Stimulated activated CD8-positive, alpha-beta memory T cell treated with anti-CD3 and anti-CD28 coated beads, Interleukin-4, amount 100 ng/mL, for 48 hours (primary cell): ENCODE measurements around the gene APOL2.
"Not testable (repeated sequence)": the region's sequence is repeated elsewhere in the genome, so short reads cannot be mapped to it uniquely, and the experiment has no call there.

Experiments used
- DNase-seq: peaks from one replicate; pipeline ENCODE4 v3.0.0-alpha.2; 2020

APOL2 gene

DNA sequence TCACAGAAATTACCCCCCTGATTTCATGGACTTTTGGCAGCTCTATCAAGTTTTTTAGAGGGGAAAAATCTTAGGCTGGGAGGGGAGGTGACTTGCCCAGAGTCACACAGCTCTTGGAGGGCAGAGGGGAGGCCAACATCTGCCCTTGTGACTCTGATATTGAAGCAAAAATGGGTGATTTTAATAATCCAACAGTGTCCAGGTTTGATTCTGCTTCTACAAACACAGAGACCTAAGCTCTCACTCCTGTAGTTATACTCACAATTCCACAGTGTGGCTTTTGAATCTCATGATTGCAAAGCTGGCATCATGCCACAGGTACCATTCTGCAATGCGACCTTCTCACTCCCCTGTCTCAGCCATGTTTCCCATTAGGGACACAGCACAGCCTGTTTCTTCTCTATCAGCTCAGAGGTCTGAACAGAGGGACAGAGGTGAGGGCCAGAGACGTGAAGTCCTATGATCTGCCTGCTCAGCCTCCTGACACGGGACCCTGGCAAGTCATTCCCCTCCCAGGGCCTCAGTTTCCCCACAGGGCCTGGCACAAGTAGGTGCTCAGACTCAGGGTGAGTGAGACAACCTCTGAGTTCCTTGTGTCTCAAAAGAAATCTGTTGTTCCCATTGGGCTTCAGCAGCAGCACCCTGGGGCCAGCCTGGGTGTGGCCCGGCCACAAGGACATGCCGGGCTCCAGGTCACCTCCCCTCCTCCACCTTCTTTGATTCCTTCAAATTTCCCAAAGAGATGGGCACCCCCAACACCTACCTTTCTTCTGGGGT lies 766 bp downstream of the APOL2 start:
- DNase-seq: no peak

- peak; percentile 50 for DNase-seq
Observed at GRCh38 chr22:36237462-36238372, 1.6 kb downstream of the APOL2 start.

DNA sequence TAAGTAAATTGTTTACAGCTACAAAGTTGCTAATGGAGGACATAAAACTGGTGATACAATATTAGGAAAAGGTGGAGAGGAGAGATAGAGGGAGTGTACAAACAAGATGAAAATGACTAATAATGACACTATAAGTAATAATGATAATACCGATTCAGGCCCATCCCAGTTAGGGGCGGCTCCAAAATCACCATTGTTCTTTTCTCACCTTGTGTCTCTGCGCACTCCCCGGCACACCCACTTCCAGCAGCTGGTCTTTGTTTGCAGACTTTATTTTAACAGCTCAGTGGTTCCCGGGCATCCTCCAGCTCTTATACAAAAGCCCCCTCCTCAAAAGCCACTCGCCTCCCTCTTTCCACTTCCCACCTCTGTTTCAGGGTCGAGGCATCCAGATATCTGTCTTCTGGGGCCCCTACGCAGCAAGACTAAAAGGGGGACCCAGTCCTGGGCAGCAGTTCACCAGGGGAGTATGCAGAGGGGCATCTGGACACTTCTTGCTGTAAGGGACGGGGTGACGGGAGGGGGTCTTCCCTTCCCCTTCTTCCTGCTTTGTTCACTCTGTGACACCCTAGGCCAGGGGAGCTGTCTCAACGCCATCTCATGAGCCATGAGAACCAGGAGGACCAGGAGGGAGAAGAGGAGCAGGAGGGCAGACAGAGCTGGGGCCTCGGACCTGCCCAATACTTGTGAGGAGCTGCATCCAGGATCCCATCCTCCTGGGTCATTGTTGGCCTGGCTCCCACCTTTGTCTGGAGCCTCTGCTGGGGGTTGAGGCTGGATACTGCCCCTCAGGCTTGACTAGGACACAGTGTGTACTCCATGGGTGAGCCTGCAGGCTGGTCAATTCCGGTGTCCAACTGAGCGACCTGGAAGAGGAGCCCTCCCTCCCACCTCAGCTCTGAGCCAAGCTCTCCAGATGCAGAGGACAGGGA lies 2.7 kb downstream of the APOL2 start:
- DNase-seq: no peak

GRCh38 chr22:36235585-36235984 lies 3.7 kb downstream of the APOL2 start:
- no peak for DNase-seq

DNA sequence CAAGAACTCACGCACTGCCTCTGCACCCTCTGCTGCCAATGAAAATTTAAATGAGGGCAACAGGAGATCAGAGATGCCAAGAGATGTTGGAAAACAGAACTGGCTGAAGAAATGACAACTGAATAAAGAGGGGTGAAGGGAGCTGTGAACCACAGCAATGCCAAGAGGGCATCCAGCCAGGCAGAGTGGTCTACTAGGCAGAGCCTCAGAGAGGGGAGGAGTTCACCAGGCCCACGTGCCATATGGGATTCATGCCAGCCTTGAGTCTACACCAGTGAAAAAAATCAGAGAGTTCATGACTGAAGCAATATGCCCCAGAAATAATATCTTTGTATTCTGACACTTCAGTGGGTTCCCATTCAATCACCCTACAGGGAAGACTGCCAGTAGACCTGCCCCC lies 4.4 kb downstream of the APOL2 start:
- DNase-seq: peak; percentile 19

- DNase-seq: no peak
Observed at GRCh38 chr22:36234213-36234612, 5.1 kb downstream of the APOL2 start.

- peak; percentile 10 for DNase-seq
Observed at GRCh38 chr22:36233796-36234195, 5.5 kb downstream of the APOL2 start.

DNA sequence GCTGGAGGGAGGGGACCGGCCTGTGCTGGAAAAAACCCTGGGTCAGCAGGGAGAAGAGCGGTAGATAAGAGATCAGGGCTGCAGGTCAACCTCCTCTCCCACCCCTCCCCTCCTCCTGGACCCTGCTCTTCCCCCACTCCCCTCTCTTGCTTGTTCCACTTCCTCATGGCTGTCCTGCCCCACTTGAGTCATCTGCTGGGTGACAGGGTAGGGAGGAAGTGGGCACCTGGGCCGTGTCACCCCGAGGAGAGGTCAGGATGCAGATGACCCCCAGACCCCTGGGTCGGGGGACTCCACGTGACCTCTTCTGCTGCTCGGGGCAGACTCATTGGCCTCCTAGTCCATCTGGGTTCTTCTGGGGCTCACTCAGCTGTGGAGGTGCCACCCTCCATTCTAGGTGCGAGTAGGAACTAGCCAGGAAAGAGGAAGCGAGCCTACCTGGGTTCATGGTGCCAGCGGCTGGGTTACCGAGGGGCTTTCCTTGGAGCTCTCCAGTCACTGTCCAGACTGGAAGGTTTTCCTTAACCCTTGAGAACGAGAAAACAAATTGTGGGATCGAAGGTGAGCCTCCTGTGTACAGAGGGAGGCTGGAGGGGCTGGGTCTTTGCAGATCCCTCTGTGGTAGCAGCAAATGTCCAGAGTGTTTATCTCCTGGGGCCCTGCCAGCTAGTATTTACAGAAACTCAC lies 6.5 kb downstream of the APOL2 start:
- DNase-seq: peak; percentile 18

DNA sequence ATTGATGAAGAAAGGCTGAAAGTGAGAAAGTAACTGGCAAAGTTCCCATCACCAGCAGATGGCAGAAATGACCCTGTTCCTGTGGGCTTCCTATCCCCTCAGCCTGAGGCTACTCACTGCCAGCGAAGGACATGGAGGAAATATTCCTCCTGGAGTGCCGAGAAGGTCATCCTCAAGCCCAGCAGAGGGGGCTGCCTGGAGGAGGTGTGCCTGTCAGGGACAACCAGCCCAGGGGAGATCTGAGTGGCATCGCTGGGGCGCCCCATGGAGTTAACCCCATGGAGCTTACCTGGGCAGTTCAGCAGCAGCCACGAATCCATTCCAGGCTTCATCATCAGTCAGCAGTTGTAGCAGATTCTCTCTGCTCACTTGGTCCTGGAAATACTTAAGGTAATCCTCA lies 8.3 kb downstream of the APOL2 start:
- not testable (repeated sequence) for DNase-seq

GRCh38 chr22:36229649-36230048 lies 9.7 kb downstream of the APOL2 start:
- DNase-seq: not testable (repeated sequence)

- DNase-seq: peak; percentile 18
Observed at GRCh38 chr22:36228944-36229343, 10.4 kb downstream of the APOL2 start.

DNA sequence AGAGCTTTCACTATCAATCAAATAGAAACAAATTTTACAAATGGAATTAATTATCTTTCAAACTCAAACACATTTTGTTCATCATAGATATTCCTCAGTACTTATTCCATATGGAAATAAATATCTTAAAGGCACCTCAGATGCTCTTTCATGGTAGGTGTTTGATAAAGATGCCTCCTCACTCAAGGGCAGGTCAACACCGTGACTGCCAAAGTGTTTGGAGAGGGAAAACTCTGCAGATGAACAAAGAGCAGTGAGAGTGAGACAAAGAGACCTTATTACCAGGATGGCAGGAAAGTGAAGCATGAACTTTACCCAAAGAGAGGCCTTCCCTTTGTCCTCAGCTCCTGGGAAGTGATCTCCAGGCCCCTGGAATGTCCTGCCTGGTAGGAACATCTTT lies 11.0 kb downstream of the APOL2 start:
- DNase-seq: peak; percentile 13

DNA sequence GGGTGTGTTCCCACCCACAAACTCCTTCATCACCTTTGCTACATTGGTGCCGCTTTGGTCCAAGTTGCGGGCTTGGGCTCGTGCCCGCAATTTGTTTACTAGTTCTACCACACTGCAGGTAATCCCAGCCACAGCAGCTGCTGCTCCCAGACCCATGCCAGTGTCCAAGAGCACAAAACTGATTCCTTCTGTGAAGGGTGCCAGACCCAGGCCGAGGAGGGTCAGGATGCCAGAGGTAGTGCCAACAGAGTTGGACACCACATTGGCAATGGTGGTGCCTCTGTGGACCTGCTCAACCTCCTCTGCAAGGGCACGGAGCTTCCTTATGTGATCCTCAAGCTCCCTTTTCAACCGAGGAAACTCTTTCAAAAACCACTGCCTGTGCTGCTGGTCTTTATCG lies 11.5 kb downstream of the APOL2 start:
- DNase-seq: peak; percentile 12

- peak; percentile 52 for DNase-seq
Observed at GRCh38 chr22:36227396-36227795, 11.9 kb downstream of the APOL2 start.

- DNase-seq: peak; percentile 20
Observed at GRCh38 chr22:36226189-36226588, 13.1 kb downstream of the APOL2 start.

- peak; percentile 20 for DNase-seq
Observed at GRCh38 chr22:36225333-36225922, 13.9 kb downstream of the APOL2 start.

- DNase-seq: peak; percentile 18
Observed at GRCh38 chr22:36224245-36224644, 15.1 kb downstream of the APOL2 start.

GRCh38 chr22:36223504-36223903 lies 15.8 kb downstream of the APOL2 start:
- no peak for DNase-seq

GRCh38 chr22:36222887-36223450 lies 16.4 kb downstream of the APOL2 start:
- no peak for DNase-seq

DNA sequence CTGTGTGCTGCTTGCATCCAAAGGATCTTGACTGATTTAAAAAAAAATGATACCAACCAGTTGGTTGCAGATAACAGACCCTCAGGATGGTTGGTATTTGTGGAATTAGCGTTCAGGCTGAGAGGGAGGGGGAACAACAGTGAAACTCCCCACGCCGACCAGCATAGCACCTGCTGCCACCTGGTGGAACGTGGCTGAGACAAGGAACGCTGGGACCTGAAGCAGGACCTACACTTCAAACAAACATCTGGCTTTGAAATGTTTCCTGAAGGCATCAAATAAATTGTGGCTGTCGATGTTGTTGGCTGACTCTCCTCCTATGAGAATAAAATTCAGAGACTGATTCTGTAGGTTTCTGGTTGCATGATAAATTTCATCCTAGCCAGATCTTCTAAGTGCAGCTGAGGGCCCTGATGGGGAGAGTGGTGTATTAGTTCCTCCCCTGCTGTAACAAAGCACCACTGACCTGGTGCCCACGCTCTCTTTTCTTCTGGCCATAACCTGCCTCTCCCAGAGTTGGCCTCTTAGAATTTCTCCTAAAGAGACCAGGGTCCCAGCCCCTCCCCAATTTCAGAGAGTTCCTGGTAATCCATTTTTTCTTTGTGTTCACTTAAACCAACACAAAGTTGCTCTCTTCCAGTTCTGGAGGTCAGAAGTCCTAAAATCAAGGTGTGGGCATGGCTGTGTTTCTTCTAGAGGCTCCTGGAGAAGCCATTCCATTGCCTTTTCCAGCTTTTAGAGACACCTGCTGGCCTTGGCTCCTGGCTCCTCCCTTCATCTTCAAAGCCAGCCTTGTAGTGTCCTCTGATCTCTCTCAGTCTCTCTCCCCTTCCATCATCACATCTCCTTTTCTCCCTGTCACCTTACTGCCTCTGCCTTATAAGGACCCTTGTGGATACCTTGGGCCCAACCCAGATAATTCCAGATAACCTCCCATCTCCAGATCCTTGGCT lies 17.3 kb downstream of the APOL2 start:
- peak; percentile 74 for DNase-seq
